GM04504 (cell line): Measurements from ENCODE around the gene CLCNKA.

Experiments used
- DNase-seq: peaks from one replicate; pipeline ENCODE4 v3.0.0-alpha.2; 2012; ENCODE audit warnings: low read depth

Gene CLCNKA

GRCh38 chr1:16063226-16063829 lies 41.5 kb downstream of the CLCNKA start:
- DNase-seq: no peak

- no peak for DNase-seq
Measured at GRCh38 chr1:16063921-16064320, 42.1 kb downstream of the CLCNKA start.

- no peak for DNase-seq
Measured at GRCh38 chr1:16064536-16065268, 42.9 kb downstream of the CLCNKA start.

- no peak for DNase-seq
Measured at GRCh38 chr1:16065269-16065576, 43.4 kb downstream of the CLCNKA start.

GRCh38 chr1:16066245-16066644 lies 44.4 kb downstream of the CLCNKA start:
- DNase-seq: no peak

DNA sequence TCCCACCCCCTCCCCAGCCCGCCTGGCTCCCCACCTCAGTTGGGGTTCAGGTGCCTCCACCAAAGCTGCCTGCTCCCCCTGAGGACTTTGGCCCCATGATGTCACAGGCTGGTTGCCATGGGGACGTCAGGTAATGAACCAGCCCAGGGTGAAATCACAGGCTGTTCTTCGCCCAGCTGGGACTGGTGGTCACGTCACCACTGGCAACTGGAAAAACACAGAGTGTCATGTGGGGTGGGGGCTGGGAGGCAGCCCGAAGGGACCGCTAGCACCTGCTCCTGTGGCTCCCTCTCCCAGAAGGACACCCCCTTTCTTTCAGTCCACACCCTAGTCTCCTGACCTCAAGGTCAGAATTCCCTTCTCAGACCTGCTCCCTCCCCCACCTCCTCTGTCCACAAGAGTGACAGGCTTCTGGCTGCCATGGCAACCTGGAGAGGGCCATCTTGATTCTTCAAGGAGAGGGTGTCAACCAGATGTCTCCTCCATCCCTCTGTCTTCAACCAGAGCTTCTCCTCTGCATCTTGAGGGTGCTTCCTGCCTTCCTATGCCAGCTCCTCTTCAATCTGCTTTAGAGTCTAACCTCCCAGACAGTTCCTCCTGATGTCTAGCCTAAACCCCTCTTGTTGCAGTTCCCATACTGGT lies 45.4 kb downstream of the CLCNKA start:
- no peak for DNase-seq

DNA sequence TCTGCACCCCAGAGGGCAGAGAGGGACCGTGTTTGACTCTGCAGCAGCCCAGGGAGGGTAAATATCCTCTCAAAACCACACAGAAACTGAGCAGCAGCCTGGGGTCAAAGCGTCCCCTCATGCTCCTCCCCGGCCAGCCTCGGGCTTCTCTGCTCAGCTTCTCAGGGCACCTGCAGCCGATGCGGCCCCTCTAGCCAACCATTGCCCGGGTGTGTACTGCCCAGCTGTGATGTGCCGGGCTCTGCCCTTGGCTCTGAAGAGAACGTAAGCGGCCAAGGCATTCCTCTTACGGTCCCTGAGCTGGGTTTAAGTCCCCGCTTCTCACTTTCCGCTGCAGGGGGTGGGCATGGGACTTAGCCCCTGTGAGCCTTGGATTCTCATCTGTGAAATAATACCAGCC lies 46.1 kb downstream of the CLCNKA start:
- DNase-seq: no peak

GRCh38 chr1:16068356-16069270 lies 46.8 kb downstream of the CLCNKA start:
- DNase-seq: no peak

DNA sequence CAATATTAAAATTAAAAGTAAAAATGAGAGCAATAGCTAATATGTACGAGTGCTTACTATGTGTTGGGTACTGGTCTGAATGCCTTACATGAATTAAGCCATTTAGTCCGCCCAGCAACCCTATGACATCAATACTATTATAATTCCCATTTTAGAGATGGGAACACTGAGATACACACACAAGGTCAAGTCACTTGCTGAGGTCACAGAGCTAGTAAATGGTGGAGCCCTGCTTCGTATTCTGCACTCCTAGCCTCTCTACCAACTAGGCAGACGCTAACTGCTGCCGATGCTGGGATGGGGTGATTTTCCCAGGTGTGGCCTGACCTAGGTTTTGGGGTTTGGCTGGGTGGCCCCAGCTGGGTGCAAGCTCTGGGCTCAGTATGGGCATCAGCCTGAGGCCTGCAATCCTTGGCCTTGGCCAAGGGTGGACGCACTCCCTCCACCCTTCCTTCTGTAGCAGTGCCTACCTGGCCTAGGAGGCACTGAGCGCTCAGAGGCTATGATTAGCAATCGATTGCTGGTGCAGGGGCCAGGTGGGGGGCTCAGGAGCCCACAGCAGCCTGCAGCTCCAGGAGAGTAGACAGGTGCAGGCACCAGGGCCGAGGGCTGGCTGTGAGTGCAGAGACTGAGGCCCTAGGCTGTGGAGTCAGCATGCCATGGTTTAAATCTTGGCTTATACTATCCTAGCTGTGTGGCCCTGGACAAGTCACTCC lies 49.0 kb downstream of the CLCNKA start:
- DNase-seq: no peak

DNA sequence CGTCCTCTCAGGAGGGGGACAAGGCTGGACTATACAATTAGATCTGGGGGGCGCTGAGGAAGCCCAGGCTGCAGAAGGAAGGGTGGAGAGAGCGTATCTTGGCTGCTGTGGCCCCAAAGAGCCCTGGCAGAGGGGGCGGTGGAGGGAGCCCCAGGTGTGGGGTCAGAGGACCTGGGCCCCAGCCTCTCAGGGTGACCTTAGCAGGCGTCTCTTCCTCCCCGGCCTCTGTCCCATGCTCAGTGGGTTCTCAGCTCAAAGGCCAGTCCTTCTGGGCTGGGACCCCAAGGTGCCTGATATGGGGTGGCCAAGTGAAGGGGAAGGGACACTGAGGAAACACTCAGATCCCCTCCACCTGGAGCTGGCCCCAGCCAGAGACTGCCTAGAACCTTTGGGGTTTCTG lies 49.8 kb downstream of the CLCNKA start:
- no peak for DNase-seq

GRCh38 chr1:16072095-16072494 lies 50.3 kb downstream of the CLCNKA start:
- no peak for DNase-seq

GRCh38 chr1:16072616-16073484 lies 51.0 kb downstream of the CLCNKA start:
- DNase-seq: no peak

- DNase-seq: no peak
Measured at GRCh38 chr1:16073490-16074119, 51.8 kb downstream of the CLCNKA start, which contains the start of gene FAM131C. Gene FAM131C, minus strand, starts transcription at chr1:16073651. Its CDS starts 209 bp downstream, at chr1:16073442.

- DNase-seq: no peak
Measured at GRCh38 chr1:16074217-16074616, 52.4 kb downstream of the CLCNKA start.

- DNase-seq: peak; percentile 25
Measured at GRCh38 chr1:16075337-16076030, 53.6 kb downstream of the CLCNKA start.

DNA sequence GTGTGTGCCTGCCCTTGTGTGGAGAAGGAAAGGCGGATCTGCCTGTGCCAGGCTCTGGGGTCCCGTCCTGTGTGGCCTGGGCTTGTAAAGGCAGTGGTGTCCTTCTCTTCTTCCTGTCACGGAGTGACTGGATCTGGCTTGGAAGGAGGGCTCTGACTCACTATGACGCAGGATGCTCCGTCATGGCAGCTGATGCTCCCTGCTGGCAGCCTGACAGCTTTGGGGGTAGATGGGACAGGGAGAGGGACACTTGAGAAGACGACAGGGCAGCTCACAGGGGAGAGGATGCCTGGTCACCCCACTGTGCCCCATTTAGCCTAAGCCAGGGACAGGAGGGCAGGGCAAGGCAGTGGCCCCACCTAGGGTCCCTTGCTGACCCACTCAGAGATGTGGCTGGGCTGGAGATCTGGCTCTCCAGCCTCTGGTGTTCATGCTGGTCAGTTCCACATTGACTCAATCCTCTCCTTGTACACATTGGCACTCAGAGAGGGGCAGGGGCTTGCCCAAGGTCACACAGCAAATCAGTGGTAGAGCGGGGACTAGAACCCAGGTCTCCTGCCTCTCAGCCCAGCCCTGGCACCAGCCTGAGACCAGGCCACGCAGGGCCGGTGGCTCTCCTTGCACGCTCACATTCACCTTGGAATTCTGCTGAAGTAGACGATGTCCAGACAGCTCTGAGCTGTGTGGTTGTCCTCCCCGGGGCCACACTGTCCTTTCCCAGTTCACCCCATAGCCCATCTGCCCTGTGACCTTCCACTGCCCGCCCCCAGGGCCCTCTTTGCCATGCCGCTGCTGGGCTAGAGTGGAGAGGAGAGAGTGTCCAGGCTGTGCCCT lies 54.4 kb downstream of the CLCNKA start:
- peak; percentile 83 for DNase-seq

- no peak for DNase-seq
Measured at GRCh38 chr1:16076865-16077238, 55.0 kb downstream of the CLCNKA start.

DNA sequence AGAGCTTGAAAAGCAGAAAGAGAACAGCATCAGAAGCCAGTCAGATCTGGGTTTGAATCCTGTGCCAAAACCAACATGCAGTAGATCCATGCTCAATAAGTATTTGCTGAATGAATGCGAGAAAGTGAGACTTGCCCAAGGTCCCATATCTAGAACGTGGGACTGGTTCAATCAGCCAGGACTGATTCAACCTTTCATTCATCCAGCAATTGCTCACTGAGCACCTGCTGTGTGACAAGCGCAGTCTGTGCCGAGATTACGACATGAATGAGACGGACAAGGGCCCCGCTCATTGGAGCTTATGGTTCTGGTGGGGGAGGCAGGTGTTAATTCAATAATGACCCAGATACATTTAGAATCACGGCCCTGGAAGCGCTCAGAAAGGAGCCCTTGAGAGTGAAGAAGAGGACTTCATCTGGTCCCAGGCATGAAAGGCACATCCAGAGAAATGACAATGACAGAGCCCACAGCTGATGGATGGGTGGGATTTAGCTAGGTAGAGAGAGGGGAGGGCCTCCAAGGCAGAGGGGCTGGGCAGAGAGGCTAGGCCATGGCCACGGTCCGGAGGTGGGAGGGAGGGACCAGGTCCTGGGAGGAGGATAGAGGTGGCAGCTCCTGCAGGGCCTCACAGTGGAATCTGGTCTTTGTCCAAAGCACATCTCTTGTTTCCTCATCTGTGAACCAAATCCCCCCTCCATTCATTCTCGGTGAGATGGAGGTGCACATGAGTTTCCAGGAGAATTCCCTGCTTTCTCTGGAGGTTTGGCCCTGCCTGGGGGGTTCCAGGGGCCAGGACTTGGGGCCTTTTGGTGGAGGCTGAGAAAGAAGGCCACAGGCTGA lies 55.8 kb downstream of the CLCNKA start:
- no peak for DNase-seq
